ENCODE data around the gene PTPDC1. TPM values are rescaled to one million over a fixed set of nuclear protein-coding genes. Genes with fewer than 3 reads are reported as not detected.
"Not testable (repeated sequence)": the region's sequence is repeated elsewhere in the genome, so short reads cannot be mapped to it uniquely, and the experiment has no call there.

Gene PTPDC1
- total RNA-seq, 4 donors from 2014 or later: 15.4 to 21.6 (median 17.8) TPM

- DNase-seq (ENCODE audit: extremely low spot score): no peak
- Histone ChIP-seq H3K27me3 (no peaks in the 10 kb centered on the region), H3K4me1 (peaks cover 12 to 24% (median 17%) of the 10 kb centered on the region in 4 donors), H3K4me3 (no peak overlapping the region), H3K27ac (replicated peaks in 1 of 4) (no peak overlapping the region), H3K9me3 (no peaks in the 10 kb centered on the region), H3K36me3 (peaks cover 0 to 11% (median 0%) of the 10 kb centered on the region in 4 donors)
- WGBS: 61% methylated on average over 6 of the region's 6 CpGs
- intact Hi-C loops (cut with DNase I): no loop called here
- TF ChIP-seq CTCF (IDR thresholded peaks at IDR 0.05) (no peak), POLR2AphosphoS5 (IDR thresholded peaks at IDR 0.05) (no peak), POLR2A (IDR thresholded peaks at IDR 0.05; ENCODE audit: low read depth) (no peak), EP300 (IDR thresholded peaks at IDR 0.05) (no peak)
Measured at GRCh38 chr9:94083384-94083783, 880 bp upstream of the PTPDC1 start.

GRCh38 chr9:94085062-94085639 lies 887 bp downstream of the PTPDC1 start:
- no peak overlapping the region for H3K4me3 ChIP-seq
- WGBS: 97% methylated on average over 6 of the region's 6 CpGs
- no peak for DNase-seq (ENCODE audit: extremely low spot score)
- no peaks in the 10 kb centered on the region for H3K9me3 ChIP-seq
- no peak for TF ChIP-seq EP300 (IDR thresholded peaks at IDR 0.05)
- no peak for TF ChIP-seq CTCF (IDR thresholded peaks at IDR 0.05)
- no peak for TF ChIP-seq POLR2A (IDR thresholded peaks at IDR 0.05; ENCODE audit: low read depth)
- TF ChIP-seq POLR2AphosphoS5 (IDR thresholded peaks at IDR 0.05): no peak
- no peaks in the 10 kb centered on the region for H3K27me3 ChIP-seq
- intact Hi-C loops (cut with DNase I): no loop called here
- H3K27ac ChIP-seq (replicated peaks in 1 of 4): no peak overlapping the region
- peaks cover 12 to 24% (median 17%) of the 10 kb centered on the region in 4 donors for H3K4me1 ChIP-seq
- H3K36me3 ChIP-seq: peaks cover 0 to 13% (median 0%) of the 10 kb centered on the region in 4 donors

GRCh38 chr9:94086486-94087345 lies 2.5 kb downstream of the PTPDC1 start:
- no peak for DNase-seq (ENCODE audit: extremely low spot score)
- TF ChIP-seq POLR2A (IDR thresholded peaks at IDR 0.05; ENCODE audit: low read depth) (no peak), POLR2AphosphoS5 (IDR thresholded peaks at IDR 0.05) (peak in 1 of 2 donors; percentile 10)
- Histone ChIP-seq H3K27ac (replicated peaks in 1 of 4) (peak overlapping the region in 3 of 4 donors; percentile 4 to 13 (median 10)), H3K27me3 (no peaks in the 10 kb centered on the region), H3K9me3 (no peaks in the 10 kb centered on the region), H3K36me3 (peaks cover 0 to 13% (median 0%) of the 10 kb centered on the region in 4 donors), H3K4me1 (peaks cover 12 to 24% (median 17%) of the 10 kb centered on the region in 4 donors), H3K4me3 (no peak overlapping the region)
- intact Hi-C loops (cut with DNase I): no loop called here
- WGBS: 34% methylated on average over 3 of the region's 3 CpGs

GRCh38 chr9:94094219-94095145 lies 10.2 kb downstream of the PTPDC1 start:
- 97% methylated on average over 17 of the region's 33 CpGs for WGBS
- intact Hi-C loops (cut with DNase I): not testable (repeated sequence)

GRCh38 chr9:94096819-94097577 lies 12.7 kb downstream of the PTPDC1 start:
- intact Hi-C loops (cut with DNase I): no loop called here
- Histone ChIP-seq H3K27ac (replicated peaks in 1 of 4) (no peak overlapping the region), H3K27me3 (no peaks in the 10 kb centered on the region), H3K9me3 (no peaks in the 10 kb centered on the region), H3K4me1 (no peaks in the 10 kb centered on the region), H3K36me3 (peaks cover 3 to 38% (median 23%) of the 10 kb centered on the region in 4 donors), H3K4me3 (no peak overlapping the region)
- DNase-seq (ENCODE audit: extremely low spot score): peak; percentile 8
- 92% methylated on average over 9 of the region's 9 CpGs for WGBS
- TF ChIP-seq POLR2AphosphoS5 (IDR thresholded peaks at IDR 0.05) (no peak), EP300 (IDR thresholded peaks at IDR 0.05) (no peak), POLR2A (IDR thresholded peaks at IDR 0.05; ENCODE audit: low read depth) (no peak), CTCF (IDR thresholded peaks at IDR 0.05) (no peak)

More at GRCh38 chr9:94094219-94095145, 10.2 kb downstream of the PTPDC1 start:
- H3K4me1 ChIP-seq; H3K27me3 ChIP-seq; H3K27ac ChIP-seq (replicated peaks in 1 of 4); DNase-seq (ENCODE audit: extremely low spot score); H3K4me3 ChIP-seq; H3K9me3 ChIP-seq: not testable (repeated sequence)
- peaks cover 3 to 38% (median 18%) of the 10 kb centered on the region in 4 donors for H3K36me3 ChIP-seq
